ENCODE measurements around the gene CD200.

CD200 gene

DNA sequence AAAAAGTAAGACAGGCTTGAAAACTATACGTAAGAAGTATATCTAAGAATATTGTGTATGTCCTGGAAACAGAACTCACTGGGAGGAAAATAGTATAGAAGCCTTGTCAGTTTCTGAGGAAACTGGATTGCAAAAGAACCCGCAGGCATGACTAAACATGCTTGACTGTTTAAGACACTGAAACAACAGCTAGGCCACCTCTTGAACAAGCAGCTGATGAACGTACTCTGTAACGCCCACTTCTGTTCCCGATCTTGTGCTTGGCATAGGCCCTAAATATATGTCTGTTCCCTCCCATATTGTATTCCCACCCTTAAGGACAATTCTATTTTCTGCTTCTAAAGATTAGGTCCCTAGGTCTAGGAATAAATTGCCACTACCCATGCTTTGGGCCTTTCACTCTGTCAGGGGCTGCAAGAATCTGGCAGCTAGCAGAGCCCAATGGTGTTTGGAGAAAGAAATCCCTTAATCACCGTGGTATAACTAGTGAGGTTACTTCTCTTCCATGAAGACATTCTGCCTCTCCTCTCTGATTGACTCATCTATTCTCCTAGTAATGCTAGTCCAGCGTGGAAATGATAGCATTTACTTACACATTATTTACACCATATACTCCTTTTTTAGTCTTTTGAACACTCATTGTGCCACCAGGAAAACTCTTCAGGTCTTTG is 46.2 kb downstream of the CD200 start:
- no peak for TF ChIP-seq GATA3 (IDR thresholded peaks at IDR 0.05; ENCODE audit: low read depth, low read length)
- TF ChIP-seq GATA2 (IDR thresholded peaks at IDR 0.05; ENCODE audit: low read depth, low read length), result no peak

DNA sequence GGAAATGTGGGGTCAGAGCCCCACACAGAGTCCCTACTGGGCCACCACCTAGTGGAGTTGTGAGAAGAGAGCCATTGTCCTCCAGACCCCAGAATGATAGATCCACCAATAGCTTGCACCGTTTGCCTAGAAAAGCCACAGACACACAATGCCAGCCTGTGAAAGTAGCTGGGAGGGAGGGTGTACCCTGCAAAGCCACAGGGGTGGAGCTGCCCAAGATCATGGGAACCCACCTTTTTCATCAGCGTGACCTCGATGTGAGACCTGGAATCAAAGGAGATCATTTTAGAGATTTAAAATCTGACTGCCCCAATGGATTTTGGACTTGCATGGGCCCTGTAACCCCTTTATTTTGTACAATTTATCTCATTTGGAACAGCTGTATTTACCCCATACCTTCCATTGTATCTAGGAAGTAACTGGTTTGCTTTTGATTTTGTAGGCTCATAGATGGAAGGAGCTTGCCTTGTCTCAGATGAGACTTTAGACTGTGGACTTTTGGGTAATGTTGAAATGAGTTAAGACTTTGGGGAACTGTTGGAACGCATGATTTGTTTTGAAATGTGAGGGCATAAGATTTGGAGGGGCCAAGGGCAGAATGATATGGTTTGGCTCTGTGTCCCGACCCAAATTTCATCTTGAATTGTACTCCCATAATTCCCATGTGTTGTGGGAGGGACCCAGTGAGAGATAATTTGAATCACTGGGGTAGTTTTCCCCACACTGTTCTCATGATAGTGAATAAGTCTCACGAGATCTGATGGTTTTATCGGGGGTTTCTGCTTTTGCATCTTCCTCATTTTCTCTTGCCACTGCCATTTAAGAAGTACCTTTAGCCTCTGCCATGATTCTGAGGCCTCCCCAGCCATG is 49.0 kb downstream of the CD200 start:
- TF ChIP-seq GATA2 (IDR thresholded peaks at IDR 0.05; ENCODE audit: low read depth, low read length) (no peak), GATA3 (IDR thresholded peaks at IDR 0.05; ENCODE audit: low read depth, low read length) (no peak)

DNA sequence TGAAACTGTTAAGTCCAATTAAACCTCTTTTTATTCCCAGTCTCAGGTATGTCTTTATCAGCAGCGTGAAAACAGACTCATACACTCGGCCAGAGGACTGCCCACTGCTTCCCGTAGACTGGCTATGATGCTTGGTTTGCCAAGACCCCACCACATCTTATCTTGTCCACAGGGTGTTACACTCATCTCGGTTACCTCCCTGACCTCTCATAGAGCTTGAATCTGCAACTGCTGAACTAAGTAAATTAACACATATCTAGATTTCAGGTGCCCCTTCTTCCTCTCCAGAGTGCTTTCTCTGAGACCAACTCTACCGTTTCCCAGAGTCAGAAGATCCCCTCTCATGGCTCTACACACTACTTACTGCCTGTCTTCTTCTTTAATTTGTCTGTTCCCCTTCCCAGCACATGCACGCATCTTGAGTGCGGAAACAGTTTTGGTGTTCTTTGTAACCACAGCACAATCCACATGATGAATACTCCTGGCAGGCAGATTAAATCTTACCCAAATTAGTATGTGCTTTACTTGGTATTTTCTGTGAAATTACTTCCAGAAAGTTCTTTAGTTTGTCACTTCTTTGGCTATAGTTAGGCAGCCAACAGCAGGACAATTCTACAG is 49.7 kb downstream of the CD200 start:
- TF ChIP-seq GATA2 (IDR thresholded peaks at IDR 0.05; ENCODE audit: low read depth, low read length), result no peak
- TF ChIP-seq GATA3 (IDR thresholded peaks at IDR 0.05; ENCODE audit: low read depth, low read length), result no peak

DNA sequence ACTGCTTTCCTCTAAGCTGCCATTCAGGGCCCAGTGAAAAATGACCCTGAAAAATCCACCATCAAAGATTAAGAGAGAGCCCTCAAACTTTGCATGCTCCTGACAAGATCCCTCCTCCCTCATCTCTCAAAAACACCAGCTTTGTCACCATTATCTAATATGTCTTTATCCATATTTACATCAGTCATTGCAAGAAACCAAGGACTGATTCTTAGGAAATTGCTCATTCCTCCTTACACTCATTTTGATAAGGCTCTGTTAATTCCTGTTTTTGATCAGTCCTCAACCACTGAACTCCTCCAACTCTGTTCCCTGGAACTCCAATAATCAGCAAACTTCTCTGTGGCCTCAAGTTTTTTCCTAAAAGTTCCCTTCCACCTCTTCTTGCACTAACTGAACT is 51.8 kb downstream of the CD200 start:
- TF ChIP-seq GATA3 (IDR thresholded peaks at IDR 0.05; ENCODE audit: low read depth, low read length) (no peak), GATA2 (IDR thresholded peaks at IDR 0.05; ENCODE audit: low read depth, low read length) (no peak)

DNA sequence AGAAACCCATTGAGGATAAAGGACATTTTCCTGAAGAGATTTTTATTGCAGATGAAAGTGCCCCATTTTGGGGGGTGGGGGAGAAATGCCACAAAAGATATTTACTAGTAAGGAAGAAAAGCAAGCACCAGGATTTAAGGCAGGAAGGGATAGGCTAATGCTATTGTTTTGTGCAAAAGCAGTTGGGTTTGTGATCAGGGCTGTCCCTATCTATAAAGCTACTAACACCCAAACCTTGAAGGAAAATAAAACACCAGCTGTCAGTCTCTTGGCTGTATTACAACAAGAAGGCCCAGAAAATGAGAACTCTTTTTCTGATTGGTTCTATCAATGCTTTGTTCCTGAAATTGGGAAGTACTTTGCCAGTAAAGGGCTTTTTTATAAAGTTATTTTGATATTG is 56.0 kb downstream of the CD200 start:
- no peak for TF ChIP-seq GATA3 (IDR thresholded peaks at IDR 0.05; ENCODE audit: low read depth, low read length)
- TF ChIP-seq GATA2 (IDR thresholded peaks at IDR 0.05; ENCODE audit: low read depth, low read length), result no peak

DNA sequence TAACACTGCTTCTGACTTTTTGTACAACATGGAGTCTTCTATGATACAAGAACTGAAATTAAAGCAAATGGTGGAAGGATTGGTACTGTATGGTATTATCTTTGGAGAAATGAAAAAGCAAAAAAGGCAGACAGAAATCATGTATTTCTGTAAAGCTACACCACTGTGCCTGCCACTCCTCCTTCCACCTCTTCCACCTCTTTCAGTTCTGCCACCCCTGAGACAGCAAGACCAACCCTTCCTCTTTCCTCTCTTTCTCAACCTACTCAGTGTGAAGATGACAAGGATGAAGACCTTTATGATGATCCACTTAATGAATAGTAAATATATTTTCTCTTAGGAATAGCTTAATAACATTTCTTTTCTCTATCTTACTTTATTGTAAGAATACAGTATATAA is 57.0 kb downstream of the CD200 start:
- TF ChIP-seq GATA2 (IDR thresholded peaks at IDR 0.05; ENCODE audit: low read depth, low read length) (no peak), GATA3 (IDR thresholded peaks at IDR 0.05; ENCODE audit: low read depth, low read length) (no peak)

DNA sequence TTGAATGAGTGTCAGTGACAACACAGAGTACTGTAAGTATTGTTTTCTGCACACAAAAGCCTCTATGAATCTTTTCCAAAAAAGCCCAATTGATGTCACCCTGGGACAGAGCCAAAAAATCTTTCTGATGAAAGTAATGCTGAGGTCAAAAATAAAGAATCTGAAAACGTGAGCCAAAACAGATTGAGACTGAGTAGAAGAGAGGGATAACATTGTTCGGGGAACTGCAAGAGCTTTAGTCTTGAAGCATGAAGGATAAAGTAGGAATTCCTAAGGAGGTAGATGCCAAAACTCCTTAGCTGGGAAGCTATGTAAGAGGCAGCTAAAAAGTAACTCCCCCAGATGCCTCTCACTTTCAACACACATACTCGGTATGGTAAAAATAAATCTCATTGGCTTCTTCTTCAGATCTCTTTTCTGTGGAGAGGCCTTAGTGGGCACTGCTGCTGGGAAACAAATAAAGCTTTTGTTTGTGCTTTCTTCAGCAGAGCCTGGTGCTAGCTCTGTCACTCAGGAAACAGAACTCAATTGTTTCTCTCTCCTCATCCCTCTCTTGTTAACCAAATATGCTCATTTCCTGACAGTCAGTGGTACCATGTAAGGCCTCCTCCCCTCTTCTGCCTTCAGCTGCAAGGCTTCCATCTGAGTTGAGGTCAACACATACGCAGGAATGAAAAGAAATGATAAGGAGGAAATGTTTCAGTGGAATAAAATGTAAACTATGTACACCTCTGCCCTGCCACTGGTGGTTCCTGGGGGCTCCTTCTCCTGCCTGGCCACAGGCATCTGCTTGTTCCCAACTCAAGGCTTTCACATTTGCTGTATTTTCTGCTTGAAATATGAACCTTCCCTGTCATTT is 58.1 kb downstream of the CD200 start:
- no peak for TF ChIP-seq GATA2 (IDR thresholded peaks at IDR 0.05; ENCODE audit: low read depth, low read length)
- no peak for TF ChIP-seq GATA3 (IDR thresholded peaks at IDR 0.05; ENCODE audit: low read depth, low read length)

DNA sequence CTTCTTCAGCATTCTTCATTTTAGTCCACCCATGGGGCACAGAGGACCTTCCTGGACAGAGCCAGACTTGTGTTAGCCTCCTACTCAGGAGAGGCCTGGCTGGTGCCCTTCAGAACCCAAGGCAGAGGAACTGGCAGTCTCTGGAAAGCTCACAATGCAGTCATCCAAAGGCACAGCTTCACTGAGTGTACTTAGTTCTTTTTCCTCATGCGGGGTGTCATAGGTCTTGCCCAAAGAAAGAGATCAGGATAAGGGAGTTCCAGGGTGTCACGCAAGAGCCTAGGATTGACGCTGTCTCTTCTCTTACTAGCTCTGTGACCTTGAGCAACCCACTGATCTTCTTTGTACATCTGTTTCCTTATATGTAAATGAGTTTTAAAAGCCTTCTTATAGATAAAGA is 58.7 kb downstream of the CD200 start:
- TF ChIP-seq GATA3 (IDR thresholded peaks at IDR 0.05; ENCODE audit: low read depth, low read length) (no peak), GATA2 (IDR thresholded peaks at IDR 0.05; ENCODE audit: low read depth, low read length) (no peak)

DNA sequence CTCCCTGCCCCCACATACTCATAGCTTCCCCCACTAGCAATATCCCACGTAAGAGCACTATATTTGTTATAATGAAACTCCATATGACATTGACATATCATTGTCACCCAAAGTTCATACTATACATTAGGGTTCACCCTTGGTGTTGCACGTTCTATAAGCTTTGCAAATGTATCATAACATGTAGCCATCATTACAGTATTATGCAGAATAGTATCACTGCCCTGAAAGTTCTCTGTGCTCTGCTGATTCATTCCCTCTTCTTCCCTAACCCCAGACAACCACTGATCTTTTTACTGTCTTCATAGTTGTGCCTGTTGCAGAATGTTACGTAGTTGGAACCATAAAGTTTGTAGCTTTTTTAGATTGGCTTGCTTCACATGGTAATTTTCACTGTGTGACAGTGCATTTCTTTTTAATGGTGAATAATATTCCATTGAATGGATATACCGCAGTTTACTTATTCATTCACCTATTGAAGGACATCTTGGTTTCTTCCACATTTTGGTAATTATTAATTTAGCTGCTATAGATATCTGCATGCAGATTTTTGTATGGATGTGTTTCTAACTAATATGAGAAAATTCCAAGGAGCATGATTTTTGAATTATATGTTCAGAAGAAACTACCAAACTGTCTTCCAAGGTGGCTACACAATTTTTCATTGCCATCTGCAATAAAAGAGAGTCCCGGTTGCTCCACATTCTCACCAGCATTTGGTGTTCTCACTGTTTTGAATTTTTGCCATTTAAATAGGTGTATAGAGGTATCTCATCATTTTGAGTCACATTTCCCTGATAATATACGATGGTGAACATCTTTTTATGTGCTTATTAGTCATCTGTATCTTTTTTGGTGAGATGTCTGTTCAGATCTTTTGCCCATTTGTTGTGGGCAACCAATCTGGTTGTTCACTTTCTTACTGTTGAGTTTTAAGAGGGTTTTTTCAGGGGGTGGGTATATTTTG is 59.7 kb downstream of the CD200 start:
- no peak for TF ChIP-seq GATA2 (IDR thresholded peaks at IDR 0.05; ENCODE audit: low read depth, low read length)
- no peak for TF ChIP-seq GATA3 (IDR thresholded peaks at IDR 0.05; ENCODE audit: low read depth, low read length)

DNA sequence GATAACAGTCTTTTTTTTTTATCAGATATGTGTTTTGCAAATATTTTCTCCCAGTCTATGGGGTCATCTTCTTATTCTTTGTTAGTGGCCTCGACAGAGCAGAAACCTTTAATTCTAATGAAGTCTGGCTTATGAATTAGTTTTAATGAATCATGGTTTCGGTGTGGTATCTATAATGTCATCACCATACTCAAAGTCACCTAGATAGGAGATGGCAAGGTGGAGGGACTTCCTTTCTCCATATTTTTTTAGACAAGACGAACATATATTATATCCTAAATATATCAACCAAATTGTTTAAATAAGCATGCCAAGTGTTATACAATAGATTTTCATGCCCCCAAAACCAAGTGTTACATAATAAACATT is 60.4 kb downstream of the CD200 start:
- TF ChIP-seq GATA3 (IDR thresholded peaks at IDR 0.05; ENCODE audit: low read depth, low read length) (no peak), GATA2 (IDR thresholded peaks at IDR 0.05; ENCODE audit: low read depth, low read length) (no peak)

DNA sequence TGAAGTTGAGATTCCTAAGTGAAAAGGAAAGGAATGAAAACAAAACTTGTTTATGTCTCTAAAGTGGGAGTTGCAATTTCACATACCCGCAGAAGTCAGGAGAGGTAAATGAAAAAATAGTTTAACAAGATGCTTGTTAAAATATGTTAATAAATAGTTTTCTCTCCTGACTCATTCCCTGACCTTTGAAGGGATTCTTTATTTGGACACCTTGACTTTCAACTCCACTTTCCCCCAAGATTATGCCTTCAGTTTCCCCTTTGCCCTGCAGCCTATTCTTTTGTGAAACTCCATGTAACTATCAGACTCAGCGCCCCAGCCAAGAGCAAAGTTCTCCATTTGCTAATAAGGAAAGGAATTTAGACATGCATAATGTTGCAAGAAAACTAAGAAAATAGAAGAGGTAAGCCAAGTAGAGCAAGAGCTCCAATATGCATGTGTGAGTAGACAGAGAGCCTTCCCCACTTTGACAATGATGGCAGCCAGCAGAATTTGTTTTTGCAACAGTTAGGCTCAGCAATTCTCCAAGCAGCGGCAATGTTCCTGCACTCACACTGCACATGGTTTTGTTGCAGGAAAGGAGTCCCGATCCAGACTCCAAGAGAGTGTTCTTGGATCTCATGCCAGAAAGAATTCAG is 61.2 kb downstream of the CD200 start:
- TF ChIP-seq GATA2 (IDR thresholded peaks at IDR 0.05; ENCODE audit: low read depth, low read length) (no peak), GATA3 (IDR thresholded peaks at IDR 0.05; ENCODE audit: low read depth, low read length) (no peak)

DNA sequence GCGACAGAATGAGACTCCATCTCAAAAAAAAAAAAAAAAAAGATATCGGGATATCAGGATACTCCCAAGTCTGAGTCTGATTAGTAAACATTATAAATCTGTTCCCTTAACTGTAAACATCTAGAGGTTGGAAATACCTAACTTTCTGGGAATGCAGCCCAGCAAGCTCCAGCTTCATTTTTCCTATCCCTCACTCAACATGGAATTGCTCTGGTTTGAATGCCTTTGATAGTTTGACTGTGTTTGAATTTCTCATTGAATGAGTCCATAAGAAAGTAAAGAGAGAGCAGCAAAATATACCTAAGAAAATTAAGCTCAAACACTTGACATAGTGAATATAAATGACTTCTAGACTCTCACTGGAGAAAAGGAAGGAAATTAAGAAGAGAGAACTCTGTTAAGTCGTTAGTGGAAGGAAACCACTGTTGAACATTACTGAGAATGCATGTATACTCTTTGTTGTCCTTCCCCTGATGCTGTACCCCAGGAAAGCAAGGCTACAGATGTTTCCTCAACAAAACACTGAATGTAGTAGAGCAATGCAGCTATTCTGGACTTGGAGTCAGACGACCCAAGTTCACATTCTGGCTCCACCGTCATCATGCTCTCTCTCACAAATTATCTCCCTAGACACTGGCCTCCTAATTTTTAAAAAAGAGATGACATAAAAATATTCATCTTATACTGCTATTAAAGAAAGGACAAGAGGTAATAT is 62.4 kb downstream of the CD200 start:
- TF ChIP-seq GATA3 (IDR thresholded peaks at IDR 0.05; ENCODE audit: low read depth, low read length), result no peak
- TF ChIP-seq GATA2 (IDR thresholded peaks at IDR 0.05; ENCODE audit: low read depth, low read length), result no peak
